ENCODE measurements around the gene LCK.
A peak's percentile ranks its signal among the peaks of the same experiment; 100 is the strongest.

The LCK gene

GRCh38 chr1:32329931-32330466 lies 78.9 kb downstream of the LCK start:
- no peak for DNase-seq

- DNase-seq: no peak
Measured at GRCh38 chr1:32330558-32331151, 79.6 kb downstream of the LCK start.

- DNase-seq: no peak
Measured at GRCh38 chr1:32331549-32331948, 80.5 kb downstream of the LCK start.

- no peak for DNase-seq
Measured at GRCh38 chr1:32332290-32333079, 81.4 kb downstream of the LCK start.

- DNase-seq: no peak
Measured at GRCh38 chr1:32333251-32333963, 82.3 kb downstream of the LCK start.

- DNase-seq: no peak
Measured at GRCh38 chr1:32334274-32334861, 83.3 kb downstream of the LCK start.

- DNase-seq: peak; percentile 69
Measured at GRCh38 chr1:32334864-32335534, 83.9 kb downstream of the LCK start.

GRCh38 chr1:32335535-32335789 lies 84.4 kb downstream of the LCK start:
- DNase-seq: no peak
